Fibroblast of skin of left quadriceps (primary cell): ENCODE results near the gene JAZF1.
A peak's percentile ranks its signal among the peaks of the same experiment; 100 is the strongest.
"Not testable (repeated sequence)": the region's sequence is repeated elsewhere in the genome, so short reads cannot be mapped to it uniquely, and the experiment has no call there.

Experiments used
- DNase-seq, 2 experiments: peaks; one replicate each; pipeline ENCODE4 v3.0.0-alpha.2; 2013; ENCODE audit warnings: low read depth in 2 of 2

JAZF1 gene

DNA sequence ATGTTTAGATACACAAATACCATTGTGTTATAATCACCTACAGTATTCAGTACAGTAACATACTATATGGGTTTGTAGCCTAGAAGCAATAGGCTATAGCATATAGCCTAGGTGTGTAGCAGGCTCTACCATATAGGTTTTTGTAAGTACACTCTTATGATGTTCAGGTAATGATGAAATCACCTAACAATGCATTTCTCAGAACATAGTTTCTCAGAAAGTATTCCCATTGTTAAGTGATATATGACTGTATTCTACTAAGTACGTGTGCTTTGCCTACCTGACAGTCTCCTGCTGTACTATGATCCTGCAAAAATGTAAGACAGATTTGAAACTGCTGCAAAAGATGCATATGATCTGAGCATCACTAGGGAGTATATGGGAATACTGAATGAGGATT, 137.9 kb downstream of the JAZF1 start:
- DNase-seq = no peak

DNA sequence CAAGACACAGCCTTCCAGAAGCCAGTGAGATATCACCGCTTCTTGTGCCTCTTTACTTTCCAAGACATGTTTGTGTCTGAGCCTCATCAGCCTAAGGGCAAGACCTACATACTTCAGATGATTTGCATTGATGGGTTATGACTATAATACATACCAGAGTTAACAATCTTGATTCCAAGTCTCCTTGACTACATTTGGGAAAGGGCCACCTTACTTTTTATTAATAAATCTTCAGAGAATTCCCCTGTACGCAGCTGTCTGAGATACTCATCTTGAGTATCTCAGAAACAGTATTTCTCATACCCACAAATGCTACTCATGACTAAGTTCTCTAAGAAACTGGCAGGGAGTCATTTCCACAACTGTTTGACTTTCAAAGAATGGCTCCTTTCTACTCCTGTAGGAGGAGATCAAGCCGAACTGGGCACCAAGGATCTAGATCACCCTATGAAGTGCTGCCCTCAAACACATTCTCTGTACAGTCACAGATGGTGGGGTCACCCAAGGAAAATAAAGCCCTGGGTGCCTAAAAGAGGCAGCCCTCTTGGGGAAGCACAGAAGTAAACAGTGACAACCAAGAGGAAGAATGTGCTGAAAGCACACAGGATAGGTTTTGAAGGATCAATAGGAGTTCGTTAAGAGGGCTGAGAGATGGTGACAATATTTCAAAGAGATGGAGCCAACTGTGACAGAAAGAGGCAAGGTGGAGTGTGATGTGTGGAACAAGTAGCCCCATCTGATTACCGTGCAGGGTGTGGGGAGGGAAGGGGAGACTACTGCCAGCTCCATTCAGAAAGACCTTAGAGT, 138.9 kb downstream of the JAZF1 start:
- DNase-seq = peak; percentile 89

DNA sequence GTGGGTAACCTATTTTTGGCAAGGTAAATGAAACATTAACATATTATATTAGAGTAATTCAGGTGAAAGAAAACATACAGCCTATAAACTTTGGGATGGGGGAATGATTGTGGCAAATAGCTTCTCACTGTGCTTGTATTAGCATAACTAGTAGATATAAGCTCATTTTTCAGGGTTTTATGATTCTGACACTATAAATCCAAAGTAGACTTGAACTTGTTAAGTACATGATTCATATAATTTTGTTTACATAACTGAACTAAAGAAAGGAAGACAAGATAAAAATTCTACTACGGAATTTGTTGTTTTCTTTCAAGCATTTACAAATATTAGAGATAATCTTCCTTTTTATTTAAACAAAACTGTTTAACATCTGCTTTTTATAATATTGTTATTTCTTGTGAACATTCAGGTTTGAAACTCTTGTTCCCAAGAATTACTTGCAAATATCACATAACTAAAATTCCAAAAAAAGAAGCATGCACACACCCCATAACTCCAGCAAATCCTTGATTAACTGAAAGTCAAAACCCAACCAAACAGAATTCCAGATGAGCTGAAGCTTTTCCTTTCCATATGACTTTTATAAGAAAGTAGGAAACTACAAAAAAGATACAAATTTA, 142.3 kb downstream of the JAZF1 start:
- no peak for DNase-seq

DNA sequence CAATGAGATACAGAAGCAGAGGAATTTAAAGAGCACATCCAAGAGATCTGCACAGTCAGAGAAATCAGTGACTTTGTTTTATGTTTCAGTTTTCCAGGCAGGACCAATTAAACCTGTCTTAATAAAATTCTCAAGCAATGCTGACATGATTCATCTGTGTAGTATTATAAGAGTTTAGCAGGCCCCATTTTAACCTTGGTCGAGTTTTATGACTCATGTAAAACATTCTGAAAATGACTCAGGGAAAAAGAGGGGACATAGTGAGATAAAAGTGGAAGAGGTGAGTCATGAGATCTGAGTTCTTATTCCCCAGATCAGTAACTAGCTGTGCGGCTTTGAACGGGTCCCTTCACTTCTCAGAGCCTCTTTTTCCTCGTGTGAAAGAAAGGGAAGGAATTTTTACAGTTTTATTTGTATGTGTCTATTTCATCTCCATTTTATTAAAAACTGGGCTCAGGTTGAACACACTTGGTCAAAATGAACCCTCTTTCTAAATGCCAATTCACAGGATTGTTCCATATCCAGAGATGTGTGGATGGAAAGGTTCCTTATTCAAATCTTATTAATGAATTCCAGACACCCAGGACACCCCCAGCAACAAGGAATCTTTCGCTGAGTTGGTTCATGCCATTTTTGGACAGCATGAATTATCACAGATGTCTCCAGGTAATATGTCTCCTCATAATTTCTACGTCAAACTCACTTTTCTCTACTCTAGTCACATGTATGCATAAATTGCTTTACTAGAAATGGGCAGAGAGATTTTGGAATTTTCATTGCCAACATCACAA, 143.2 kb downstream of the JAZF1 start:
- peak; percentile 96 for DNase-seq

DNA sequence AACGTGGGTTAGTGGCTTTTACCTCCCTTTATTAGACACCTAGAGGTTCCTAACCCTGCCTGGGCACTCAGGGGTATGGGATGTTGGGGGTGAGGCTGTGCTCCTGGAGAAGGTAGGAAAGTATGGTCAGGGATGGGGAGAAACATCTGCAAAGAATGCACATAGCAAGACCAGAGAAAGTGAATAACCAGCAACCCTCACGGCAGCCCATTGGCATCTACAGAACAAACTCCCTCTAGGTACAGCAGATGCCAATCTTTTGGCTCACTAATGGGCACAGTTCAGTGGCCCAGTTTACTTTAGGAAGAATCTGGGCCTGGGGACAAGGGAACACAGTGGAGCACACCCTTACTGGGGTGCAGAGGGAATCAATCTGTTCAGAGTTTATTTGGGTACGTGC, 143.9 kb downstream of the JAZF1 start:
- no peak for DNase-seq

DNA sequence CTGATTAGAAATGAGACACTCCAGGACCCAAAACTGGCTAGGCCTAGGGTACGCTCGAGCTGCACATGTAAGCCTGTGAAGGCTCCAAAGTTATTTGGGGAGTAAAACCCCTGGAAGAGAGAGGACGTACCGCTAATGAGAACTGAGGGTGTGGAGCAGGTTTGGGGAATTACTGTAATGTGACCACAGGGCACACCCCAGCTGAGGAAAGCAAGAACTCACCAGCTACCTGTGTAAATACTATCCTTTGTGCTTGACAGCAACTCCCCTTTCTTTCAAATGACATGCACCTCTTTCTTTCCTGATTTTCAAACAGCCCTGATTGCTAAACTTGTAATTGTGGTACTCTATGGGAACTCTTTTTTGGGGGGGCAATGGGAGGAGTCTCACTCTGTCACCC, 147.2 kb downstream of the JAZF1 start:
- no peak for DNase-seq

DNA sequence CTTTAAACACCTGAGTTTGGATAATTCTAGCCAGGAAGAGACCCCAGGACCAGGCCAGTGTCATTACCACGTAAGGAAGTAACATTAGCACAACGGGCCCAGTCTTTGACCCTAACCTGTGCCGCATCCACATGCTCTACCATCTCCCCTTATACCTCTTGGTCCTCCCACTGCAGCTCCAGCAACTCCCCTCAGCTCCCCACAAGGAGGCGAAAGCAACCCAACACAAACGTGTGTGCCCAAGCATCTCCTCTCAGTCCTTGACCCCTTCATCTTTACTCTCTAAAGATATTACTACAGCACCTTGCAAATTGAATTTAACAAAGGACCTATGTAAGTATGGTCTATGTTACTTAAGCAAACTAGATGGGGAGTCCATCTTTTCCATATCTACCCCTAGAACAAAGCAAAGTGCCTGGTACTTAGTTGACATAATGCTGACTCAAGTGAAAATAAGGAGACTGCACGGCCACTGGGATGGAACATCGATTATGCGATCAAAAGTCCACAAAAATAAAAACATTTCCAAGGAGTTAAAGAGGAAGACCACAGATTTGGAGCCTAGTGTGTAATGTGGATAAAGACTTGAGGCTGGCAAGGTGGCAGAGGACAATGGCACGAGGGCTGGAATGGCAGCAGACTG, 147.7 kb downstream of the JAZF1 start:
- DNase-seq = no peak

DNA sequence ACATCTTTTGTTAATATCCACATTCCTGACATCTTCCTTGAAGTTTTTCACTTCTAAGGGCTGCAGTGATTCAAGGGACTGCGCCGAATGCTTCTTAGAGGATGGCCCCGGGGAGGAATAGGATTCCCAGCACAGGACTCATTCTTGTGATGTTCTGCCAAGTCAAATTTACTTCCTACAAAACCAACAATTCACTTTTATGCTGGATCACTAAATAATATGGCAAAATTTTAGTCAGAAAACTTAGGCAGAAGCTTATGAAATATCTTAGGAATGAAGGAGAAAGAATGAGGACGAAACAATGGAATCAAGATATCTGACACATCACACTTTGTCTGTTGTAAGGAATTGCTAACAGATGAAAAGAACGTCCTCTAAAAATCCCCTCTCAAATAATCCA, 151.5 kb downstream of the JAZF1 start:
- peak; percentile 29 to 43 for DNase-seq

DNA sequence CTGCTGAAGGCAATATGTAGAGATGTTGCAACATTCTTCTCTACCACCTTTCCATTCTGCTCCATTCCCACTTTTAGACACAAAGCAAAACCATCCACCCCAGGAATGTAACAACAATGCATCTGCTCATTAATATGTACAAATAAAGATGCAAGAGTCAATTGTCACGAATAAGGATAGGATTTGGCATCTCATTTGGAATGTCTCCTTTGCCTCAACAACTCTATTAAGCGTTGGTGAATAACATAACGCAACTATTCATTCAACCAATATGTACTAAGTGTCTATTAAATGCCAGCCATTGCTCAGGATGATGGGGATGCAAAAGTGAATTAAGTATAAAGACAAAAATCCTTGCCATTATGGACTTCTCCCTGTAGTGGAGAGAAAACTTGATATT, 152.1 kb downstream of the JAZF1 start:
- no peak for DNase-seq

DNA sequence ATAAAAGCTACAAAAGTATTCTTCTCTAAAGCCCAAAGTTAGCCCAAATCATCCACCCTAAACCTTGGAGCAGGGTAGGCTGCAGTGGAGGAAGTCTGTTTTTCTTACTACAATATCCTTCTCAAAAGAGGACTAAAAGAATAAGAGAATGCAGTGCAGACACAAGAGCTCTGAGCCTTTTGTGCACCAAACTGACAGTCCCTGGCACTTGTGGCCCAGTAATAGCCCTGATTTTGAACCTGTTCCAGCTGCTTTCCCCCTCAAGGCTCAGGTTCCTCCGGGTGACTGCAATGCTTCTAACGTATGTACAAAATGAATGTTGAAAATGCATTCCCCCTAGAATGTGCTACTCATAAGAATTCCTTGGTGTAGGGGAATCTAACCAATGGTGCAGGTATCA, 154.4 kb downstream of the JAZF1 start:
- DNase-seq = no peak

DNA sequence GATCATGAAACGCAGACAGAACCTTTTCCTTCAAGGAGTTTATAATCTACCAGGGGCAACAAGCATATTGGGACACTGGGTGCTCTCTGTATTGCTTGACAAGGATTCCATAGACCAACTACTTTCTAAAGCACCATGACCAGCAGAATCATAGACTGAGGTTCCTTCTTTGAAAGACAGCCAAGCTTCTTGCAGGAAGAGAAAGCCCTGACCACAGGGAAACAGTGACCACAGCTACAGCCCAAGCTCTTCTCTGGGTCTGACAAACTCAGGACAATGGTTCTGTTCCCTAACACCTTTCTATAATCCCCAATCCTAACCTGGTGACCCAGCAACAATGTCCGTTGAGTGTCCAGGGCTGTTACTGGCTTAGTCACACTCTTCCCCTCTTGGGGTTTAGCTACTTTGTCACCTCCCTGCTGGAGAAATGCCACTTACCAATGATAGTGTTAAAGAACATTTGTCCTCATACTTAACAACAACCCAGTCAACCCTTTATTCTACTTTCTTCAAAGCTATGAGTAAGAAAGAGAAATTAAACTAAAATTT, 155.7 kb downstream of the JAZF1 start:
- DNase-seq = no peak

DNA sequence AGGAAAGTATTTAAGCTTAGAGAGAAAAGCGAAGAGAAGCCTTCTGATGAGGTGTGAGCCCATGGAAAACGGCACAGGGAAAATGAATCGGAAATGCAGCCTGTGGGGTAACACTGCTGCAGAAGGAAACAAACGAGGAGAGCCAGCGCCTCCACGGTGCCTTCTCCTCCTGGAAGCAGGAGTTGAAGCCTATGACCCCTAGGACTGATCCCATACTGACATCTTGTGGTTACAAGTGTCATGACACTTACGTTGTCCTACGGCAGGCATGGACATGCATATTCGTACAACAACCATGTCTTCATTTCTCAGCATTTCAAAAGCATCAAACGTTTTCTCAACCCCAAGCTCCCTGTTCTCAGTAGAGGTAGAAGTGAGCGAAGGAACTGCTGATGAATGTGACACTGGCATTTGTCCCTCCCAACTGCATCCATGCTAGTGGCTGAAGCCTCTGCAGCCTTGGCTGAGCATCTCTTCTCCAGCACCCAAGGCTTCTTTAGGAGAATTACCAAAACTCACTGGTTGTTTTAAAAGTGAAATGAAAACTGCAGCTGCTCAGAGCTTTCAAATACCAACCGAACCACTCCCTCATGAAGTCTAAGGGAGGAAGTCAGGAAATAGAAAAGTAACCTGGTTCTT, 160.2 kb downstream of the JAZF1 start:
- DNase-seq = peak; percentile 58 to 66

DNA sequence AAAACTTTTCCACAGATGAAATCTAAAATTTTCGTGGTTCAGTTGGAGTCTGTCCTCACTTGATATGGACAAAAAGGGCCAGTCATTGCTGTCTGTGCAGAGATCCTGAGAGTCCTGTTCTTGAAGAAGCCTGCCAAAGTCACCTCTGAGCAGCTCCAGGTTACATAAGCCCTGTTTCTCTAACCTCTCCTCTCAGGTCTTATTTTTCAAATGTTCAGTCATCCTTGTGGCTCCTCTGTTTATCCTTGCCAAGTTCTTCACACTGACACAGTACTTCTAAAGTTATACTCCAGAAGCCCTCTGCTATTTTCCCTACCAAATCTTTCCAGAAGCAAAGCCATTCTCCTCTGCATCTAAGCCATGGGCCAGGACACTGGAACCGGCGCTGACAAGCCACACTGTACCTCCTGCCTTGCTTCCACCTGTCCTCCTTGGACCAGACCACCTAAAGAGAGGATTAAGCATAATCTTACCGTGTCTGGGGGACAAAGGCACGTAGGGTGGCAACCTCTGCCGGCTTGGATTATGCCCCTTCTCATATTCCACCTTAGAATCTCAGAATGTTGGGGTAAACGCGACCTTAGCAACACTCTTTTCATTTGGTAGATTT, 161.6 kb downstream of the JAZF1 start:
- no peak for DNase-seq

DNA sequence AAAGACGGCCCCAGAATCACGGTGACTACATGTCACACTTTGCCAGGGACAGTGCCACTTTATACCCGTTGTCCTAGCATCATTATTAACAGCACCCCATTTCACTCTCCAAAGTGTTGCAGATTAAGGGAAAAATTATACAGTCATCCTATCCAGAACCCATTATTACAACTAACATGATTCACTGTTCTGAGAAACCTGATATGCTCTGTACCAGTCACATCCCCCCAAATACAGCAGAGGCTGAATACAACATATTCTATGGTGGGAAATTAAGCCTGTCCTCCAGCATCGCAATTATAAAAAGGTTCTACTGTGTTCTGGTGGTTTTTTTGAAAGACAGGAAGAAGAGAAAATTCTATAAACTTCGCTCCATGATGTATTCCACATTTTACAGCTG, 162.1 kb downstream of the JAZF1 start:
- DNase-seq = peak; percentile 23 to 32

DNA sequence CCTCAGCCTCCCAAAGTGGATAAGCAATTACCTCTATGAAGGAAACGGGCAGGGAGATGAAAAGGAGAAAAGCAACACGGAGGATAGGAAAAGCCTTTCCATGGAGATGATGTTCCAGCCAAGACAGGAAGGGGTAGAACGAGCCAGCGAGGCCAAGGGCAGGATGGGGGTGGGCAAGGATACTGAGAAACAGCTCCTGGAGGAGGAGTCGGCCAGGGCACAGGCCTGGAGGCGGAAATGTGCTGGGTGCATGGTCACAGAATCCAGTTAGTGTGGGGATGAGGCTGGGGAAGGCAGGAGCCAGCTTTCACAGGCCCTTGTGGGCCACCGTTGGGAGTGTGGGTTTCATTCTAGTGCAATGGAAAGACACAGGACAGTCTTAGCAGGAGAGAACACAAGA, 162.6 kb downstream of the JAZF1 start:
- DNase-seq = no peak

DNA sequence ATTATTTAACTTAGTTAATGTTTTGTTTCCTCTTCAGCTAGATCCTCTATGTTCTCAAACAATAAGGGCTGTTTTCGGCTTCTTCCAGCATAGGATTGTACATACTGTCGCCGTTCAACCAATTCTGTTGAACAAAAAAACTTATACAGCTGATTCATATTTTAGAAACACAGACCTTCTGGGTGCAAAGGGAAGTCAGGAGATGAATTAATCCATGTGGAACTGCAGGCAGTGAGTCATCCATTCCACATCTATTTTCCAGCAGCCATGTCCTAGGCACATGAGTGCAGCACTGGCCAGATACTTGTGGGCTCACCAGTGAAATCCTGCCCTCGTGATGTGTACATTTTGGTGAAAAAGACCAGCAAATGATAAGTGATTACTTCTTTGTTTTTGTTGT, 163.2 kb downstream of the JAZF1 start:
- peak; percentile 33 for DNase-seq

DNA sequence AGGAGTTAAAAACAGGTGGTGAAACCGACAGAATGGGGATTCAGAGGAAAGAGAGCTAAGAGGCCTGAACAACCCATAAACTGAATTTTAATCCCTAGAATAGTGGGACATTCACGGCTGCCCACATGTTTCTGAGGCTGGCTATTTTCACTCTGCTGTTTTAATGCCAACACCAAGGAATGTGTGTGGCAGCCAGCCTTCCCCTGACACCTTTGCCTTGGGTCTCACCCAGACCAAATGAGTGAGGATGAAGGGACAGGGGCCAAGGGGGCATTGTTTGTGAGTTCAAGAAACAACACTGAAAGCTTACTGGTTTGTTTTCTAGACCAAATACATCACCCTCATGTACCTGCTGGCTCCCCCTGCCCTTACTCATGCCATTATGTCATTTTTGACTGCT, 164.3 kb downstream of the JAZF1 start:
- no peak for DNase-seq

DNA sequence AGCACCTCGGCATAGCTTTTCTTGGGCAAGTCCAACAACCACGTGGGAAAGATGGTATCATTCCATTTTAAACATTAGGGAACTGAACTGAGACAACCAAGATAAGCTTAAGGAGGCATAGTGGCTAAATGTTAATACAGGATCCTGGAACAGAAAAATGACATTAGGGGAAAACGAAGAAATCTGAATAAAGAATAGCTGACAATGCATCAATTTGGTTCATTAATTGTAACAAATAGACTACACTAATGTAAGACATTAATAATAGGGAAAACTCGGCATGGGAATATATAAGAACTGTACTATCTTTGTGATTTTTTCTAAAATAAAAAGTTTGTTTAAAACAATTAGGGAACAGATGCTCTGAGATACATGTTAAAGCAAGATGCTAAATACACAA, 165.4 kb downstream of the JAZF1 start:
- DNase-seq = no peak

DNA sequence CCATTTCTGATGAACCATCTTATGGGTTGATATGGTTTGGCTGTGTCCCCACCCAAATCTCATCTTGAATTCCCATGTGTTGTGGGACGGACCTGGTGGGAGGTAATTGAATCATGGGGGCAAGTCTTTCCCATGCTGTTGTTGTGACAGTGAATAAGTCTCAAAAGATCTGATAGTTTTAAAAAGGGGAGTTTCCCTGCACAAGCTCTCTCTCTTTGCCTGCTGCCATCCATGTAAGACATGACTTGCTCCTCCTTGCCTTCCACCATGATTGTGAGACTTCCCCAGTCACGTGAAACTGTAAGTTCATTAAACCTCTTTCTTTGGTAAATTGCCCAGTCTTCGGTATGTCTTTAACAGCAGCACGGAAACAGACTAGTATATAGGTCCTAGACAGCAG, 166.3 kb downstream of the JAZF1 start:
- DNase-seq = not testable (repeated sequence)

DNA sequence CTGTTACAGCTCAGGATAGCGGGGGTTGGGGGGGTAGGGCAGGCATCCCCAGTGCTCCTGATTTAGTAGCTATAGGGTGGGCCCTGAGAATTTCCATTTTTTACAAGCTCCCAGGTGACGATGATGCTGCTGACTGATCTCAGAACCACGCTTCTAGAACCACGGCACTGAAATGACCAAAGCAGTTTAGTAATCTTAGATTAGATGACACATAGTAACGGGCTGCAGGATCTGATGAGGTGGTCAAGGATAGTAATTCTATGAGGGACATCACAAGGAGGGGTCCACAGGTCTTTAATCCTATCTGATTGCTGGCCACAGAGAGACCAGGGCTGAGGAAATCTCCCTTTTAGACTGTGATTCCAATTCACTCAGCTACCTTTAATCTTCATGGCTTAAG, 167.2 kb downstream of the JAZF1 start:
- DNase-seq = no peak

DNA sequence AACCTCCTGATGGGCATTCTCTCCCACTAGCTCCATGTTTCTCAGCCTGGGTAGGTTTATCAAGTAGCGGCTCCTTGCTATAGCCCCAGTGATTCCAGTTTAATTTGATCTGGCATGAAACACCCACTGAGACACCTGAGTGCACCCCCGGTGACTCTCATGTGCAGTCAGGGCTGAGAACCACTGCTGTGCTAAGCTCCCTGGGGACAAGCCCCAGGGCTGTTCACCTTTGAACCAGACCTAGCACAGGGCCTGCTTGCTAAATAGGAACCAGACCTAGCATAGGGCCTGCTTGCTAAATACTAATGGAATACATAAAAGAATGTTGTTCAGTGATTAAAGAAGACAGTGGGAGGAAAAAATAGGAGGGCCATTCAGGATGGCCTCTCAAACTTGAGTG, 167.6 kb downstream of the JAZF1 start:
- DNase-seq = no peak
